H9 (cell line): ENCODE results near the gene SQOR. TPM values are rescaled to one million over a fixed set of nuclear protein-coding genes. Genes with fewer than 3 reads are reported as not detected.

ENCODE experiments used
- DNase-seq: peaks from one replicate; pipeline ENCODE4 v3.0.0-alpha.2; 2017
- H2AFZ ChIP-seq: one replicate; pipeline ENCODE4 v1.6.1; 2013; ENCODE audit warnings: mild to moderate bottlenecking, low read length, control low read depth, moderate library complexity
- H2AK5ac ChIP-seq: 2 replicates; pipeline ENCODE4 v1.6.1; 2013; ENCODE audit warnings: low read length, control low read depth, mixed read lengths; ENCODE audit not compliant: insufficient read length
- H2BK120ac ChIP-seq: one replicate; pipeline ENCODE4 v1.6.1; 2013; ENCODE audit warnings: low read depth, mild to moderate bottlenecking, low read length, control low read depth, inconsistent platforms; ENCODE audit not compliant: poor library complexity, severe bottlenecking
- H2BK12ac ChIP-seq: 2 replicates; pipeline ENCODE4 v1.6.1; 2013; ENCODE audit warnings: low read length, control low read depth, mixed read lengths, low read depth; ENCODE audit not compliant: insufficient read length
- H2BK15ac ChIP-seq: 2 replicates; pipeline ENCODE4 v1.6.1; 2013; ENCODE audit warnings: low read depth, low read length, control low read depth
- H2BK20ac ChIP-seq: one replicate; pipeline ENCODE4 v1.6.1; 2013; ENCODE audit warnings: low read depth, mild to moderate bottlenecking, low read length, control low read depth, inconsistent platforms; ENCODE audit not compliant: poor library complexity, severe bottlenecking
- H2BK5ac ChIP-seq: 2 replicates; pipeline ENCODE4 v1.6.1; 2013; ENCODE audit warnings: low read length, control low read depth, mixed read lengths; ENCODE audit not compliant: insufficient read length
- H3K14ac ChIP-seq: 2 replicates; pipeline ENCODE4 v1.6.1; 2013; ENCODE audit warnings: low read length, control low read depth; ENCODE audit not compliant: insufficient read depth
- H3K18ac ChIP-seq: 2 replicates; pipeline ENCODE4 v1.6.1; 2013; ENCODE audit warnings: low read depth, mild to moderate bottlenecking, mixed read lengths, low read length, control low read depth; ENCODE audit not compliant: insufficient read length
- H3K23ac ChIP-seq: 2 replicates; pipeline ENCODE4 v1.6.1; 2013; ENCODE audit warnings: low read length, control low read depth, mixed read lengths, low read depth; ENCODE audit not compliant: insufficient read length
- H3K23me2 ChIP-seq: 2 replicates; pipeline ENCODE4 v1.6.1; 2013; ENCODE audit warnings: low read depth, mild to moderate bottlenecking, mixed read lengths, low read length, control low read depth; ENCODE audit not compliant: insufficient read length, poor library complexity, severe bottlenecking
- H3K27ac ChIP-seq: 2 replicates; pipeline ENCODE4 v1.5.1; 2013; ENCODE audit warnings: low read length, control low read depth, mixed read lengths, low read depth; ENCODE audit not compliant: insufficient read length
- H3K27me3 ChIP-seq: 2 replicates; pipeline ENCODE4 v1.6.1; 2013; ENCODE audit warnings: low read length, control low read depth, inconsistent platforms; ENCODE audit not compliant: insufficient read depth
- H3K4ac ChIP-seq: 2 replicates; pipeline ENCODE4 v1.6.1; 2013; ENCODE audit warnings: low read depth, mild to moderate bottlenecking, control low read depth, inconsistent platforms, low read length, moderate library complexity
- H3K4me1 ChIP-seq: 2 replicates; pipeline ENCODE4 v1.6.1; 2013; ENCODE audit warnings: low read length, control low read depth, inconsistent platforms; ENCODE audit not compliant: insufficient read depth
- H3K4me2 ChIP-seq: 2 replicates; pipeline ENCODE4 v1.6.1; 2013; ENCODE audit warnings: low read length, control low read depth, mixed read lengths; ENCODE audit not compliant: insufficient read length, insufficient read depth
- H3K56ac ChIP-seq: 2 replicates; pipeline ENCODE4 v1.6.1; 2013; ENCODE audit warnings: low read depth, mild to moderate bottlenecking, mixed read lengths, low read length, control low read depth; ENCODE audit not compliant: insufficient read length
- H3K79me1 ChIP-seq: 2 replicates; pipeline ENCODE4 v1.6.1; 2013; ENCODE audit warnings: low read depth, mild to moderate bottlenecking, moderate library complexity, low read length, control low read depth, inconsistent platforms; ENCODE audit not compliant: insufficient read depth, poor library complexity, severe bottlenecking
- H3K79me2 ChIP-seq: 2 replicates; pipeline ENCODE4 v1.6.1; 2013; ENCODE audit warnings: low read length, control low read depth, inconsistent platforms; ENCODE audit not compliant: insufficient read depth
- H3K9ac ChIP-seq: 2 replicates; pipeline ENCODE4 v1.6.1; 2013; ENCODE audit warnings: low read length, control low read depth, mixed read lengths; ENCODE audit not compliant: insufficient read length; ENCODE audit errors: extremely low read depth
- H3K9me3 ChIP-seq: one replicate; pipeline ENCODE4 v1.6.1; 2013; ENCODE audit warnings: low read depth, low read length, inconsistent platforms; ENCODE audit not compliant: control insufficient read depth
- H3T11ph ChIP-seq: one replicate; pipeline ENCODE4 v1.6.1; 2013; ENCODE audit warnings: mild to moderate bottlenecking, low read length, control low read depth, inconsistent platforms
- H4K20me1 ChIP-seq: one replicate; pipeline ENCODE4 v1.6.1; 2013; ENCODE audit not compliant: control insufficient read depth, insufficient read length, insufficient read depth
- H4K5ac ChIP-seq: 2 replicates; pipeline ENCODE4 v1.6.1; 2013; ENCODE audit warnings: low read depth, mild to moderate bottlenecking, mixed read lengths, low read length, control low read depth; ENCODE audit not compliant: insufficient read length
- H4K8ac ChIP-seq: replicated peaks from 2 replicates; pipeline ENCODE4 v1.6.1; 2013; ENCODE audit warnings: low read length, control low read depth, mixed read lengths, low read depth; ENCODE audit not compliant: insufficient read length
- H4K91ac ChIP-seq: 2 replicates; pipeline ENCODE4 v1.6.1; 2013; ENCODE audit warnings: low read depth, mild to moderate bottlenecking, moderate library complexity, mixed read lengths, low read length, control low read depth; ENCODE audit not compliant: insufficient read length
- H3K27ac Mint-ChIP-seq, 3 experiments: 2 replicates in 2 of 3; 3 replicates in 1 of 3; pipeline ENCODE4 v1.8.0; 2020 to 2021; ENCODE audit warnings: mixed read lengths in 3 of 3, mild to moderate bottlenecking in 1 of 3, moderate library complexity in 1 of 3
- H3K27me3 Mint-ChIP-seq: 2 replicates; pipeline ENCODE4 v1.8.0; 2021; ENCODE audit warnings: low read depth, mild to moderate bottlenecking, moderate library complexity, mixed read lengths
- H3K36me3 Mint-ChIP-seq, 3 experiments: 2 replicates in 2 of 3; 3 replicates in 1 of 3; pipeline ENCODE4 v1.8.0; 2020 to 2021; ENCODE audit warnings: low read depth in 3 of 3, mixed read lengths in 3 of 3; ENCODE audit not compliant: insufficient read depth in 1 of 3
- H3K4me1 Mint-ChIP-seq, 2 experiments: 2 replicates each; pipeline ENCODE4 v1.8.0; 2020; ENCODE audit warnings: mixed read lengths in 2 of 2
- H3K4me3 Mint-ChIP-seq, 2 experiments: 2 replicates in 1 of 2; 3 replicates in 1 of 2; pipeline ENCODE4 v1.8.0; 2020 to 2021; ENCODE audit warnings: mild to moderate bottlenecking in 2 of 2, mixed read lengths in 2 of 2, moderate library complexity in 1 of 2
- H3K9me3 Mint-ChIP-seq, 2 experiments: 2 replicates in 1 of 2; 3 replicates in 1 of 2; pipeline ENCODE4 v1.8.0; 2020; ENCODE audit warnings: mild to moderate bottlenecking in 2 of 2, mixed read lengths in 2 of 2, moderate library complexity in 1 of 2
- WGBS: extraction: QIAGEN DNeasy Blood & Tissue Kit; methylation state at CpG from one replicate; pipeline ENCODE4 v1.1.7; 2013; ENCODE audit warnings: missing lambda C conversion rate, low lambda C conversion rate, mixed read lengths; ENCODE audit not compliant: insufficient read length; ENCODE audit errors: extremely low coverage; 5-methylcytosine and 5-hydroxymethylcytosine counted together
- total RNA-seq: library from RNA; stranded (reverse); gene quantifications from 2 replicates; pipeline ENCODE4 v1.2.1, GENCODE V29; 2021
- TF ChIP-seq, protein P1 (sequence below): fragments of 200-600 bp; sonication (generic); conservative IDR thresholded peaks from 3 replicates; pipeline ENCODE4 v1.8.0; 2021; ENCODE audit warnings: antibody characterized with exemption, mild to moderate bottlenecking

SQOR gene
- total RNA-seq, 1 experiment from 2014 or later: 0.17 TPM

DNA sequence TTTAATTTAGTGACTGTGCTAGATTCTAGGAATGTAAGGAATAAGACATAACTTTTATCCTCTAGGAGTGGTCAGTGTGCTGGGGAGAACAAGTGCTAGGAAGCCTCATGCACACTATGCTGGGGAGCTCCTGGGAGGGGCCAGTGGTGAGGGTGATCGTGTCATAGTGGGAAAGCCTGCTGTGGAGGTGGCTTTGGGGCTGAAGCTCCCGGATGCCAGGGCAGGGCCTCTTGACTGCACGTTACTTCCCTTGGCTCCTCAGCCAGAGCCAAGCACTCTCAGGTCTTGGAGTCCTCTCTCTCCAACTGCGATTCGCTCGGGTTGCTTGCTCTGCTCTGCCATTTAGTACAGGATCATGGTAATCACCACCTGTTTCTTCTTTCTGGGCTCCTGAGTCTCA lies 33.6 kb downstream of the SQOR start:
- Histone ChIP-seq H2AFZ (no peak overlapping the region), H2BK120ac (no peak overlapping the region), H3K56ac (no peak overlapping the region), H2BK5ac (no peak overlapping the region), H2BK12ac (no peak overlapping the region), H3K4me2 (no peak overlapping the region), H2BK20ac (no peak overlapping the region), H3K9ac (no peak overlapping the region), H3K18ac (no peak overlapping the region), H3K4ac (no peak overlapping the region), H2AK5ac (no peak overlapping the region), H3K27ac (no peak overlapping the region), H3K4me1 (no peaks in the 10 kb centered on the region), H3K79me1 (no peaks in the 10 kb centered on the region), H4K8ac (no peak overlapping the region), H4K5ac (no peak overlapping the region), H3K23me2 (no peaks in the 10 kb centered on the region), H3K9me3 (no peaks in the 10 kb centered on the region), H4K20me1 (no peaks in the 10 kb centered on the region), H3K23ac (no peak overlapping the region), H3T11ph (no peak overlapping the region), H3K27me3 (no peaks in the 10 kb centered on the region), H2BK15ac (no peak overlapping the region), H3K79me2 (no peaks in the 10 kb centered on the region), H3K14ac (no peak overlapping the region), H4K91ac (no peak overlapping the region)
- Mint-ChIP-seq H3K27ac (no peak overlapping the region), H3K4me1 (no peaks in the 10 kb centered on the region), H3K4me3 (no peak overlapping the region), H3K9me3 (no peaks in the 10 kb centered on the region), H3K27me3 (no peaks in the 10 kb centered on the region; the same call in none of the 2 replicates), H3K36me3 (no peaks in the 10 kb centered on the region)
- DNase-seq: no peak
- TF ChIP-seq, protein P1, sequence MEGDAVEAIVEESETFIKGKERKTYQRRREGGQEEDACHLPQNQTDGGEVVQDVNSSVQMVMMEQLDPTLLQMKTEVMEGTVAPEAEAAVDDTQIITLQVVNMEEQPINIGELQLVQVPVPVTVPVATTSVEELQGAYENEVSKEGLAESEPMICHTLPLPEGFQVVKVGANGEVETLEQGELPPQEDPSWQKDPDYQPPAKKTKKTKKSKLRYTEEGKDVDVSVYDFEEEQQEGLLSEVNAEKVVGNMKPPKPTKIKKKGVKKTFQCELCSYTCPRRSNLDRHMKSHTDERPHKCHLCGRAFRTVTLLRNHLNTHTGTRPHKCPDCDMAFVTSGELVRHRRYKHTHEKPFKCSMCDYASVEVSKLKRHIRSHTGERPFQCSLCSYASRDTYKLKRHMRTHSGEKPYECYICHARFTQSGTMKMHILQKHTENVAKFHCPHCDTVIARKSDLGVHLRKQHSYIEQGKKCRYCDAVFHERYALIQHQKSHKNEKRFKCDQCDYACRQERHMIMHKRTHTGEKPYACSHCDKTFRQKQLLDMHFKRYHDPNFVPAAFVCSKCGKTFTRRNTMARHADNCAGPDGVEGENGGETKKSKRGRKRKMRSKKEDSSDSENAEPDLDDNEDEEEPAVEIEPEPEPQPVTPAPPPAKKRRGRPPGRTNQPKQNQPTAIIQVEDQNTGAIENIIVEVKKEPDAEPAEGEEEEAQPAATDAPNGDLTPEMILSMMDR: no peak
- no CpG with 5 or more reads among the region's 6 CpGs for WGBS
